HCT116 (cell line): ENCODE results near the gene MBD3. TPM values are rescaled to one million over a fixed set of nuclear protein-coding genes. Genes with fewer than 3 reads are reported as not detected.

Experiments
- ATAC-seq: fragments of 200-7000 bp; cut with Tn5 transposase; 2 replicates; pipeline ENCODE4 v1.9.1; 2020; ENCODE audit warnings: mild to moderate bottlenecking, moderate library complexity
- BruUV-seq: library from RNA; stranded (reverse); fragments of 400-500 nt; replicated peaks from 2 replicates; lab custom pipeline; 2021; lab: Mats Ljungman, UMichigan
- CTCF ChIA-PET: fragments of 300-600 bp; sonication (Branson Sonifier 250); formaldehyde crosslinking; loops from one replicate; lab custom pipeline; 2021; ENCODE audit warnings: antibody characterized with exemption; lab: Charles Lee
- POLR2A ChIA-PET: fragments of 300-600, 350-600 bp; sonication (Branson Sonifier 250); formaldehyde crosslinking; loops from one replicate; lab custom pipeline; 2021; ENCODE audit warnings: antibody characterized with exemption; lab: Charles Lee
- RAD21 ChIA-PET, 2 experiments: fragments of 300-600 bp; sonication (Branson Sonifier 250); formaldehyde crosslinking; loops; one replicate each; lab custom pipeline; 2023; ENCODE audit warnings: low total read pairs in 2 of 2; ENCODE audit not compliant: uncharacterized antibody in 2 of 2, unreplicated experiment in 2 of 2, low non-redundant PET in 1 of 2; lab: Charles Lee
- DNase-seq: peaks from one replicate; pipeline ENCODE4 v3.0.0-alpha.2; 2010; ENCODE audit warnings: low read depth, low spot score
- H2AFZ ChIP-seq: fragments of 200-600 bp; shearing (Covaris generic), sonication (generic); 2 replicates; pipeline ENCODE4 v1.6.1; 2017; ENCODE audit warnings: low read depth, mixed run types, mixed read lengths, antibody characterized with exemption, low read length; ENCODE audit not compliant: poor library complexity, severe bottlenecking
- H3K27ac ChIP-seq: 2 replicates; pipeline ENCODE4 v1.5.1; 2012; ENCODE audit warnings: low read depth, low read length
- H3K27me3 ChIP-seq: fragments of 200-600 bp; sonication (generic); 2 replicates; pipeline ENCODE4 v1.6.1; 2016; ENCODE audit warnings: mixed run types, low read length, mixed read lengths; ENCODE audit not compliant: insufficient read depth
- H3K36me3 ChIP-seq, 2 experiments: fragments of 200-500 bp in 1 of 2; fragments of 200-600 bp in 1 of 2; sonication (Bioruptor generic) in 1 of 2; sonication (generic) in 1 of 2; 2 replicates each; pipeline versions ENCODE4 v1.5.1 to v1.6.1; 2014 to 2016; ENCODE audit warnings: low read length in 2 of 2, inconsistent platforms in 1 of 2, mixed read lengths in 1 of 2, mixed run types in 1 of 2; ENCODE audit not compliant: insufficient read depth in 2 of 2, control insufficient read depth in 1 of 2
- H3K4me1 ChIP-seq, 2 experiments: fragments of 200-600 bp in 1 of 2; sonication (generic) in 1 of 2; 2 replicates each; pipeline versions ENCODE4 v1.5.1 to v1.6.1; 2012 to 2017; ENCODE audit warnings: low read length in 2 of 2, inconsistent platforms in 1 of 2, mild to moderate bottlenecking in 1 of 2, mixed read lengths in 1 of 2, mixed run types in 1 of 2, moderate library complexity in 1 of 2; ENCODE audit not compliant: insufficient read depth in 2 of 2, control insufficient read depth in 1 of 2
- H3K4me2 ChIP-seq: fragments of 200-600 bp; sonication (generic); 2 replicates; pipeline ENCODE4 v1.6.1; 2017; ENCODE audit warnings: mixed run types, low read length, mixed read lengths
- H3K4me3 ChIP-seq, 2 experiments: fragments of 200-600 bp in 1 of 2; sonication (generic) in 1 of 2; replicated peaks in 1 of 2; 2 replicates each; pipeline ENCODE4 v1.5.1; 2011 to 2016; ENCODE audit warnings: low read length in 2 of 2, control low read depth in 1 of 2, low read depth in 1 of 2, mild to moderate bottlenecking in 1 of 2, mixed read lengths in 1 of 2, mixed run types in 1 of 2
- H3K79me2 ChIP-seq: fragments of 200-600 bp; sonication (generic); 2 replicates; pipeline ENCODE4 v1.6.1; 2017; ENCODE audit warnings: mild to moderate bottlenecking, mixed run types, low read length, moderate library complexity, mixed read lengths; ENCODE audit not compliant: insufficient read depth
- H3K9ac ChIP-seq: fragments of 200-600 bp; sonication (generic); 2 replicates; pipeline ENCODE4 v1.6.1; 2016; ENCODE audit warnings: low read length, mixed read lengths
- H3K9me2 ChIP-seq: fragments of 200-600 bp; sonication (generic), shearing (Covaris generic); 2 replicates; pipeline ENCODE4 v1.6.1; 2017; ENCODE audit warnings: mixed run types, mild to moderate bottlenecking, moderate library complexity; ENCODE audit not compliant: insufficient read depth
- H3K9me3 ChIP-seq, 2 experiments: fragments of 200-500 bp in 1 of 2; fragments of 200-600 bp in 1 of 2; sonication (Bioruptor generic) in 1 of 2; sonication (generic) in 1 of 2; 2 replicates each; pipeline ENCODE4 v1.6.1; 2014 to 2017; ENCODE audit warnings: low read length in 2 of 2, mixed read lengths in 2 of 2, inconsistent platforms in 1 of 2, low read depth in 1 of 2, mild to moderate bottlenecking in 1 of 2, mixed run types in 1 of 2, moderate library complexity in 1 of 2; ENCODE audit not compliant: control insufficient read depth in 1 of 2, insufficient read depth in 1 of 2
- H4K20me1 ChIP-seq: fragments of 200-600 bp; sonication (generic), shearing (Covaris generic); 2 replicates; pipeline ENCODE4 v1.6.1; 2017; ENCODE audit warnings: mixed run types, mild to moderate bottlenecking, moderate library complexity; ENCODE audit not compliant: insufficient read depth
- ATF3 ChIP-seq: IDR thresholded peaks from 2 replicates; pipeline ENCODE4 v1.6.1; 2012
- ELF1 ChIP-seq: IDR thresholded peaks from 2 replicates; pipeline ENCODE4 v1.6.1; 2012; ENCODE audit warnings: low read depth, borderline replicate concordance
- EZH2 ChIP-seq: fragments of 200-600 bp; sonication (generic); IDR thresholded peaks from 2 replicates; pipeline ENCODE4 v1.6.1; 2017; ENCODE audit warnings: antibody characterized with exemption, mixed run types
- FOSL1 ChIP-seq: IDR thresholded peaks from 2 replicates; pipeline ENCODE4 v1.6.1; 2012; ENCODE audit warnings: low read depth
- MAX ChIP-seq: IDR thresholded peaks from 2 replicates; pipeline ENCODE4 v1.6.1; 2012
- POLR2A ChIP-seq: IDR thresholded peaks from 2 replicates; pipeline ENCODE4 v1.7.0; 2011; ENCODE audit warnings: borderline replicate concordance; ENCODE audit not compliant: insufficient read depth, insufficient read length; ENCODE audit errors: extremely low read depth
- POLR2AphosphoS5 ChIP-seq: IDR thresholded peaks from 2 replicates; pipeline ENCODE4 v1.6.1; 2011; ENCODE audit warnings: mild to moderate bottlenecking, low read depth, low read length, moderate library complexity
- RAD21 ChIP-seq: IDR thresholded peaks from 2 replicates; pipeline ENCODE4 v1.6.1; 2012; ENCODE audit warnings: low read depth, mild to moderate bottlenecking
- REST ChIP-seq: IDR thresholded peaks from 2 replicates; pipeline ENCODE4 v1.6.1; 2012; ENCODE audit warnings: low read depth
- SP1 ChIP-seq: IDR thresholded peaks from 2 replicates; pipeline ENCODE4 v1.6.1; 2012; ENCODE audit warnings: low read depth
- YY1 ChIP-seq: IDR thresholded peaks from 2 replicates; pipeline ENCODE4 v1.6.1; 2011; ENCODE audit warnings: low read length, low read depth, moderate library complexity, mild to moderate bottlenecking; ENCODE audit not compliant: insufficient replicate concordance; ENCODE audit errors: extremely low read depth
- ZNF274 ChIP-seq: fragments of 200-500 bp; sonication (Bioruptor generic); IDR thresholded peaks from 2 replicates; pipeline ENCODE4 v1.6.1; 2014; ENCODE audit warnings: mild to moderate bottlenecking, low read depth, low read length, inconsistent platforms
- intact Hi-C: fragments of 100-400 bp; cut with micrococcal nuclease; formaldehyde crosslinking; loops from 2 replicates; pipeline ENCODE4 v1.10.0; 2022
- total RNA-seq: library from RNA; stranded (reverse); gene quantifications from one replicate; pipeline ENCODE4 v1.2.1, GENCODE V29; 2021; ENCODE audit not compliant: unreplicated experiment

Gene MBD3
- total RNA-seq, 1 experiment from 2014 or later, result 85.7 TPM

- Histone ChIP-seq H3K79me2 (no peaks in the 10 kb centered on the region), H3K36me3 (peaks cover 4 to 11% of the 10 kb centered on the region in 2 experiments; a peak in 1 of 4 replicates), H3K9me2 (no peaks in the 10 kb centered on the region), H3K9ac (no peak overlapping the region), H4K20me1 (no peaks in the 10 kb centered on the region), H3K9me3 (no peaks in the 10 kb centered on the region), H3K4me1 (no peaks in the 10 kb centered on the region), H3K27ac (no peak overlapping the region), H2AFZ (no peak overlapping the region), H3K4me2 (no peak overlapping the region), H3K27me3 (no peaks in the 10 kb centered on the region), H3K4me3 (no peak overlapping the region)
- TF ChIP-seq SP1 (no peak), ELF1 (no peak), MAX (no peak), FOSL1 (no peak), RAD21 (no peak), YY1 (no peak), REST (no peak), POLR2A (no peak), EZH2 (no peak), ATF3 (no peak), POLR2AphosphoS5 (no peak), ZNF274 (no peak)
- POLR2A ChIA-PET, result no interaction called here
- CTCF ChIA-PET, result no interaction called here
- RAD21 ChIA-PET, result no interaction called here
- no TSS peak for BruUV-seq
- no peak for ATAC-seq
- intact Hi-C loops, result no loop called here
- no peak for DNase-seq
Measured at GRCh38 chr19:1577929-1578618, 14.6 kb downstream of the MBD3 start.
